ENCODE data around the gene AMMECR1. TPM values are rescaled to one million over a fixed set of nuclear protein-coding genes. Genes with fewer than 3 reads are reported as not detected.

The AMMECR1 gene
- total RNA-seq, 4 donors from 2014 or later, result 1.7 to 2.5 (median 1.9) TPM

DNA sequence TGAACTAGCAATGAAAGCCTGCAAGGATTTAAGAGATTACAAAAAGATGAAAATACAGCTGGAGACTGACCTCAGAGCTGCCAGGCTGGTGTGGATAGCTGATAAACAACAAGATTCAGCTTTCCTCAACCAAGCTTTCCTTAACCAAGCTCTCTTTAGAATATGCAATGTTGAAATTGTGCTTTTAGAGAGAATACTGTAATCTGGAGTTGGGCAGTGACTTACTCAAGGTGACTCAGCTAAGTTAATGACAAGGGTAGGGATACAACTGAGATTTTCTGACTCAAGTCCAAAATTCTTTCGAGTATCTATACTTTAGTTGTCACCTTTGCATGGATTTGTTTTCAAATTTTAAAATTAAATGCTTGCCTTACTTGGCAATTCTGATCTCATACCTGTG is 98.0 kb downstream of the AMMECR1 start:
- H3K4me1 ChIP-seq, result no peaks in the 10 kb centered on the region
- TF ChIP-seq POLR2A (IDR thresholded peaks at IDR 0.05; ENCODE audit: low read depth), result no peak
- no peak for TF ChIP-seq EP300 (IDR thresholded peaks at IDR 0.05)
- DNase-seq (ENCODE audit: extremely low spot score), result no peak
- no peak overlapping the region for H3K4me3 ChIP-seq
- intact Hi-C loops (cut with DNase I), result no loop called here
- H3K9me3 ChIP-seq, result no peaks in the 10 kb centered on the region
- no peaks in the 10 kb centered on the region for H3K36me3 ChIP-seq
- H3K27me3 ChIP-seq, result no peaks in the 10 kb centered on the region
- 59% methylated on average over 1 of the region's 1 CpG for WGBS
- H3K27ac ChIP-seq (replicated peaks in 1 of 4), result no peak overlapping the region

GRCh38 chrX:110218591-110218990 is 99.3 kb downstream of the AMMECR1 start:
- DNase-seq (ENCODE audit: extremely low spot score), result no peak
- Histone ChIP-seq H3K4me1 (no peaks in the 10 kb centered on the region), H3K27ac (replicated peaks in 1 of 4) (no peak overlapping the region), H3K36me3 (no peaks in the 10 kb centered on the region), H3K9me3 (no peaks in the 10 kb centered on the region), H3K4me3 (no peak overlapping the region), H3K27me3 (no peaks in the 10 kb centered on the region)
- intact Hi-C loops (cut with DNase I), result no loop called here
- TF ChIP-seq POLR2A (IDR thresholded peaks at IDR 0.05; ENCODE audit: low read depth) (no peak), EP300 (IDR thresholded peaks at IDR 0.05) (no peak), POLR2AphosphoS5 (IDR thresholded peaks at IDR 0.05) (no peak)
- TF ChIP-seq, protein P1, sequence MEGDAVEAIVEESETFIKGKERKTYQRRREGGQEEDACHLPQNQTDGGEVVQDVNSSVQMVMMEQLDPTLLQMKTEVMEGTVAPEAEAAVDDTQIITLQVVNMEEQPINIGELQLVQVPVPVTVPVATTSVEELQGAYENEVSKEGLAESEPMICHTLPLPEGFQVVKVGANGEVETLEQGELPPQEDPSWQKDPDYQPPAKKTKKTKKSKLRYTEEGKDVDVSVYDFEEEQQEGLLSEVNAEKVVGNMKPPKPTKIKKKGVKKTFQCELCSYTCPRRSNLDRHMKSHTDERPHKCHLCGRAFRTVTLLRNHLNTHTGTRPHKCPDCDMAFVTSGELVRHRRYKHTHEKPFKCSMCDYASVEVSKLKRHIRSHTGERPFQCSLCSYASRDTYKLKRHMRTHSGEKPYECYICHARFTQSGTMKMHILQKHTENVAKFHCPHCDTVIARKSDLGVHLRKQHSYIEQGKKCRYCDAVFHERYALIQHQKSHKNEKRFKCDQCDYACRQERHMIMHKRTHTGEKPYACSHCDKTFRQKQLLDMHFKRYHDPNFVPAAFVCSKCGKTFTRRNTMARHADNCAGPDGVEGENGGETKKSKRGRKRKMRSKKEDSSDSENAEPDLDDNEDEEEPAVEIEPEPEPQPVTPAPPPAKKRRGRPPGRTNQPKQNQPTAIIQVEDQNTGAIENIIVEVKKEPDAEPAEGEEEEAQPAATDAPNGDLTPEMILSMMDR (IDR thresholded peaks at IDR 0.05), result no peak
- 57% methylated on average over 2 of the region's 2 CpGs for WGBS

GRCh38 chrX:110216027-110216426 is 101.9 kb downstream of the AMMECR1 start:
- Histone ChIP-seq H3K36me3 (no peaks in the 10 kb centered on the region), H3K9me3 (no peaks in the 10 kb centered on the region), H3K4me1 (no peaks in the 10 kb centered on the region), H3K27me3 (no peaks in the 10 kb centered on the region), H3K27ac (replicated peaks in 1 of 4) (no peak overlapping the region), H3K4me3 (no peak overlapping the region)
- TF ChIP-seq EP300 (IDR thresholded peaks at IDR 0.05) (no peak), POLR2AphosphoS5 (IDR thresholded peaks at IDR 0.05) (no peak), POLR2A (IDR thresholded peaks at IDR 0.05; ENCODE audit: low read depth) (no peak)
- TF ChIP-seq, protein P1 (IDR thresholded peaks at IDR 0.05), result no peak
- WGBS, result 66% methylated on average over 4 of the region's 4 CpGs
- intact Hi-C loops (cut with DNase I), result no loop called here
- DNase-seq (ENCODE audit: extremely low spot score), result no peak

GRCh38 chrX:110215411-110215810 is 102.5 kb downstream of the AMMECR1 start:
- Histone ChIP-seq H3K4me1 (no peaks in the 10 kb centered on the region), H3K36me3 (no peaks in the 10 kb centered on the region), H3K9me3 (no peaks in the 10 kb centered on the region), H3K27ac (replicated peaks in 1 of 4) (no peak overlapping the region), H3K4me3 (no peak overlapping the region), H3K27me3 (no peaks in the 10 kb centered on the region)
- TF ChIP-seq EP300 (IDR thresholded peaks at IDR 0.05), result no peak
- no peak for TF ChIP-seq POLR2AphosphoS5 (IDR thresholded peaks at IDR 0.05)
- TF ChIP-seq, protein P1 (IDR thresholded peaks at IDR 0.05), result no peak
- TF ChIP-seq POLR2A (IDR thresholded peaks at IDR 0.05; ENCODE audit: low read depth), result no peak
- DNase-seq (ENCODE audit: extremely low spot score), result no peak
- intact Hi-C loops (cut with DNase I), result no loop called here
- WGBS, result 80% methylated on average over 1 of the region's 1 CpG

- Histone ChIP-seq H3K36me3 (no peaks in the 10 kb centered on the region), H3K27ac (replicated peaks in 1 of 4) (no peak overlapping the region), H3K4me3 (no peak overlapping the region), H3K9me3 (no peaks in the 10 kb centered on the region), H3K4me1 (no peaks in the 10 kb centered on the region), H3K27me3 (no peaks in the 10 kb centered on the region)
- TF ChIP-seq, protein P1 (IDR thresholded peaks at IDR 0.05), result no peak
- no peak for TF ChIP-seq POLR2AphosphoS5 (IDR thresholded peaks at IDR 0.05)
- no peak for TF ChIP-seq POLR2A (IDR thresholded peaks at IDR 0.05; ENCODE audit: low read depth)
- no peak for TF ChIP-seq EP300 (IDR thresholded peaks at IDR 0.05)
- intact Hi-C loops (cut with DNase I), result no loop called here
- no peak for DNase-seq (ENCODE audit: extremely low spot score)
- 81% methylated on average over 1 of the region's 1 CpG for WGBS
These were observed 103.2 kb downstream of the AMMECR1 start for GRCh38 chrX:110214684-110215083.
